K562 (cell line): Measurements from ENCODE around the gene TADA1. TPM values are rescaled to one million over a fixed set of nuclear protein-coding genes. Genes with fewer than 3 reads are reported as not detected.

Experiments
- BCOR ChIP-seq: fragments of 450-650 bp; IDR thresholded peaks from 2 replicates; pipeline ENCODE4 v1.6.1; 2016
- CBX3 ChIP-seq, 2 experiments: IDR thresholded peaks; 1 replicate in 1 of 2; 2 replicates in 1 of 2; pipeline ENCODE4 v1.6.1; 2012; ENCODE audit warnings: inconsistent platforms in 2 of 2, low read length in 2 of 2, borderline replicate concordance in 1 of 2, control low read depth in 1 of 2
- CEBPB ChIP-seq: fragments of 450-650 bp; IDR thresholded peaks from 2 replicates; pipeline ENCODE4 v1.6.1; 2016; ENCODE audit warnings: missing genetic modification characterization, missing compliant biosample characterization
- FOXK1 ChIP-seq: sonication (generic); formaldehyde crosslinking; IDR thresholded peaks from 2 replicates; pipeline ENCODE4 v1.8.0; 2022; ENCODE audit warnings: missing genetic modification reagents, mild to moderate bottlenecking, borderline replicate concordance
- HDAC2 ChIP-seq: fragments of 450-650 bp; IDR thresholded peaks from 2 replicates; pipeline ENCODE4 v1.6.1; 2016; ENCODE audit warnings: mild to moderate bottlenecking
- HMGN3 ChIP-seq: IDR thresholded peaks from 2 replicates; pipeline ENCODE4 v1.6.1; 2011; ENCODE audit warnings: borderline replicate concordance, low read depth, mild to moderate bottlenecking, mixed read lengths, low read length; ENCODE audit not compliant: insufficient read length; ENCODE audit errors: extremely low read depth
- IFI16 ChIP-seq: fragments of 250-450 bp; sonication (Bioruptor Pico); IDR thresholded peaks from 2 replicates; pipeline ENCODE4 v2.1.2; 2022; ENCODE audit warnings: mild to moderate bottlenecking, inconsistent platforms
- KDM4B ChIP-seq, 2 experiments: fragments of 450-650 bp in 1 of 2; sonication (generic) in 1 of 2; IDR thresholded peaks; 2 replicates each; pipeline ENCODE4 v1.6.1; 2016 to 2017; ENCODE audit warnings: borderline replicate concordance in 2 of 2, antibody characterized with exemption in 1 of 2, low read depth in 1 of 2, mild to moderate bottlenecking in 1 of 2
- LCOR ChIP-seq: sonication (generic); formaldehyde crosslinking; IDR thresholded peaks from 2 replicates; pipeline ENCODE4 v1.8.0; 2022; ENCODE audit warnings: mild to moderate bottlenecking, missing genetic modification reagents
- NEUROD1 ChIP-seq: fragments of 150-350 bp; IDR thresholded peaks from 2 replicates; pipeline ENCODE4 v1.6.1; 2014; ENCODE audit warnings: borderline replicate concordance, low read length, low read depth; ENCODE audit not compliant: partially characterized antibody
- SRF ChIP-seq, 2 experiments: fragments of 250-450, 450-650 bp in 1 of 2; sonication (Bioruptor Pico) in 1 of 2; sonication (generic) in 1 of 2; formaldehyde crosslinking; IDR thresholded peaks; 2 replicates each; pipeline versions ENCODE4 v1.5.0 to v1.5.1; 2020 to 2022; ENCODE audit warnings: mild to moderate bottlenecking in 1 of 2, missing genetic modification reagents in 1 of 2
- SRSF1 ChIP-seq: fragments of 200-400 bp; formaldehyde crosslinking; IDR thresholded peaks from 2 replicates; pipeline ENCODE4 v1.6.1; 2017; ENCODE audit warnings: mild to moderate bottlenecking, low read depth, low read length, moderate library complexity
- STAT5B ChIP-seq: fragments of 250-450 bp; sonication (Bioruptor Pico); IDR thresholded peaks from 2 replicates; pipeline ENCODE4 v1.8.0; 2021; ENCODE audit warnings: mild to moderate bottlenecking, inconsistent platforms
- THRAP3 ChIP-seq: fragments of 450-650 bp; IDR thresholded peaks from 2 replicates; pipeline ENCODE4 v1.6.1; 2016; ENCODE audit warnings: mild to moderate bottlenecking, inconsistent platforms, borderline replicate concordance
- YY1 ChIP-seq, 3 experiments: IDR thresholded peaks; 2 replicates each; pipeline ENCODE4 v1.6.1; 2011; ENCODE audit warnings: low read length in 2 of 3, mild to moderate bottlenecking in 2 of 3, moderate library complexity in 2 of 3, borderline replicate concordance in 1 of 3, control low read depth in 1 of 3, low read depth in 1 of 3; ENCODE audit not compliant: insufficient read depth in 3 of 3, insufficient replicate concordance in 2 of 3, control insufficient read depth in 1 of 3, insufficient read length in 1 of 3; ENCODE audit errors: extremely low read depth in 1 of 3
- ZFX ChIP-seq: sonication (generic); formaldehyde crosslinking; IDR thresholded peaks from 2 replicates; pipeline ENCODE4 v1.8.0; 2022; ENCODE audit warnings: mild to moderate bottlenecking, missing genetic modification reagents, moderate library complexity
- ZNF165 ChIP-seq: fragments of 250-450 bp; sonication (Bioruptor Pico); IDR thresholded peaks from 2 replicates; pipeline ENCODE4 v1.4.0; 2020; ENCODE audit warnings: borderline replicate concordance
- ZNF431 ChIP-seq: sonication (generic); formaldehyde crosslinking; IDR thresholded peaks from 2 replicates; pipeline ENCODE4 v1.8.0; 2022; ENCODE audit warnings: mild to moderate bottlenecking, missing genetic modification reagents
- ZNF79 ChIP-seq: fragments of 250-450 bp; sonication (Bioruptor Pico); IDR thresholded peaks from 2 replicates; pipeline ENCODE4 v1.4.0; 2020; ENCODE audit warnings: low read depth, mild to moderate bottlenecking, moderate library complexity
- polyA plus RNA-seq, 8 experiments: library from polyadenylated mRNA; depleted of rRNA in 4 of 8; stranded (reverse) in 5 of 8; unstranded in 3 of 8; fragments of >200 nt; fragmentation: Nextera tagmentation in 2 of 8; fragmentation: Illumina TruSeq in 1 of 8; extraction: Ambion mirVana in 2 of 8; extraction: Trizol in 1 of 8; gene quantifications; 2 replicates each; pipeline versions ENCODE4 v1.2.1 to v1.2.3, GENCODE V29; 2011 to 2014; ENCODE audit warnings: inconsistent platforms in 1 of 8, missing spikeins in 1 of 8
- total RNA-seq, 7 experiments: library from RNA; depleted of rRNA in 6 of 7; stranded (reverse); fragments of >200 nt in 6 of 7; fragmentation: Illumina TruSeq in 2 of 7; extraction: Trizol in 2 of 7; gene quantifications; 2 replicates each; pipeline versions ENCODE4 v1.2.1 to v1.2.3, GENCODE V29; 2011 to 2021; ENCODE audit warnings: low replicate concordance in 1 of 7
- TF ChIP-seq, protein P1 (sequence below): fragments of 250-450 bp; sonication (Bioruptor Pico); IDR thresholded peaks from 2 replicates; pipeline ENCODE4 v1.8.0; 2021; ENCODE audit warnings: moderate library complexity, mild to moderate bottlenecking, inconsistent platforms
- TF ChIP-seq, protein P2 (sequence below), 2 experiments: fragments of 450-650 bp in 1 of 2; sonication (generic) in 1 of 2; formaldehyde crosslinking in 1 of 2; IDR thresholded peaks in 1 of 2; conservative IDR thresholded peaks in 1 of 2; 2 replicates each; pipeline versions ENCODE4 v1.6.1 to v1.8.1; 2016 to 2023; ENCODE audit warnings: mild to moderate bottlenecking in 2 of 2, moderate library complexity in 2 of 2, inconsistent platforms in 1 of 2, missing genetic modification reagents in 1 of 2
- TF ChIP-seq, protein P3 (sequence below): fragments of 450-650 bp; IDR thresholded peaks from 2 replicates; pipeline ENCODE4 v1.6.1; 2016; ENCODE audit warnings: antibody characterized with exemption
- TF ChIP-seq, protein P4 (sequence below): fragments of 250-450 bp; sonication (Bioruptor Pico); IDR thresholded peaks from 2 replicates; pipeline ENCODE4 v1.6.1; 2021; ENCODE audit warnings: mild to moderate bottlenecking

The TADA1 gene
- total and polyA plus RNA-seq, 9 of the 15 experiments (the other 6 are each of a cell fraction or from before 2014, with no cell fraction given), result 15.9 to 76.5 (median 28.7) TPM

DNA sequence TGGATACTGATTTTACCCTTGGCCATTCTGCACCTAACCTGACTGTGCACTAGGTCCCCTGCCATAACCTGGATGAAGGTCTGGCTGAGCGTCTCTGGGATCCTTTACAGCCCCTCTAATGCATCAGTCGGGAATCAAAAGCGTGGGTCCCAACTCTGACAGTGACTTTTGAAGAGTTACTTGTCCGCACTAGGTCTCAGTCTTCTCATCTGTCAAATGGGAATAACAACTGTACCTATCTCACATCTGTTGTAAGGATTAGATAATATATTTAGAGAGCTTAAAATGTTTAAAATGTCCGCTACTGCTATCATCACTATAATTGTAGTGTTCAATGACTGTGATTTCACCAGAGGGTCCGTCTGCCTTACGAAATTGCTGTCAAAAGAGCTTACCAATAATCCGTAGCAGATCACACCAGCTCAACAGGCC, 746 bp downstream of the TADA1 start (continued):
- TF ChIP-seq, protein P1, sequence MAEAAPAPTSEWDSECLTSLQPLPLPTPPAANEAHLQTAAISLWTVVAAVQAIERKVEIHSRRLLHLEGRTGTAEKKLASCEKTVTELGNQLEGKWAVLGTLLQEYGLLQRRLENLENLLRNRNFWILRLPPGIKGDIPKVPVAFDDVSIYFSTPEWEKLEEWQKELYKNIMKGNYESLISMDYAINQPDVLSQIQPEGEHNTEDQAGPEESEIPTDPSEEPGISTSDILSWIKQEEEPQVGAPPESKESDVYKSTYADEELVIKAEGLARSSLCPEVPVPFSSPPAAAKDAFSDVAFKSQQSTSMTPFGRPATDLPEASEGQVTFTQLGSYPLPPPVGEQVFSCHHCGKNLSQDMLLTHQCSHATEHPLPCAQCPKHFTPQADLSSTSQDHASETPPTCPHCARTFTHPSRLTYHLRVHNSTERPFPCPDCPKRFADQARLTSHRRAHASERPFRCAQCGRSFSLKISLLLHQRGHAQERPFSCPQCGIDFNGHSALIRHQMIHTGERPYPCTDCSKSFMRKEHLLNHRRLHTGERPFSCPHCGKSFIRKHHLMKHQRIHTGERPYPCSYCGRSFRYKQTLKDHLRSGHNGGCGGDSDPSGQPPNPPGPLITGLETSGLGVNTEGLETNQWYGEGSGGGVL, result no peak
- TF ChIP-seq ZFX, result no peak
- TF ChIP-seq CEBPB (tag), result peak; percentile 34; the same call in 1 of the 2 replicates
- TF ChIP-seq HDAC2, result peak; percentile 96
- no peak for TF ChIP-seq ZNF79
- no peak for TF ChIP-seq HMGN3
- TF ChIP-seq SRSF1, result no peak
- no peak for TF ChIP-seq ZNF165 (CRISPR knock-in tag)
- no peak for TF ChIP-seq THRAP3
- peak in 1 of 2 experiments; percentile 79; a peak in 1 of 3 replicates for TF ChIP-seq CBX3 (IDR thresholded peaks at IDR 0.05; ENCODE audit: borderline replicate concordance in 1 of 2, low read length in 2 of 2)
- TF ChIP-seq KDM4B (IDR thresholded peaks at IDR 0.05; ENCODE audit: borderline replicate concordance in 2 of 2, low read depth in 1 of 2), result no peak
- TF ChIP-seq SRF (CRISPR knock-in tag; IDR thresholded peaks at IDR 0.05), result no peak
- TF ChIP-seq, protein P2, sequence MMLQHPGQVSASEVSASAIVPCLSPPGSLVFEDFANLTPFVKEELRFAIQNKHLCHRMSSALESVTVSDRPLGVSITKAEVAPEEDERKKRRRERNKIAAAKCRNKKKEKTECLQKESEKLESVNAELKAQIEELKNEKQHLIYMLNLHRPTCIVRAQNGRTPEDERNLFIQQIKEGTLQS (IDR thresholded peaks at IDR 0.05), result no peak
- TF ChIP-seq, protein P2 (CRISPR knock-in tag; conservative IDR thresholded peaks at IDR 0.05), result no peak
- TF ChIP-seq, protein P3, sequence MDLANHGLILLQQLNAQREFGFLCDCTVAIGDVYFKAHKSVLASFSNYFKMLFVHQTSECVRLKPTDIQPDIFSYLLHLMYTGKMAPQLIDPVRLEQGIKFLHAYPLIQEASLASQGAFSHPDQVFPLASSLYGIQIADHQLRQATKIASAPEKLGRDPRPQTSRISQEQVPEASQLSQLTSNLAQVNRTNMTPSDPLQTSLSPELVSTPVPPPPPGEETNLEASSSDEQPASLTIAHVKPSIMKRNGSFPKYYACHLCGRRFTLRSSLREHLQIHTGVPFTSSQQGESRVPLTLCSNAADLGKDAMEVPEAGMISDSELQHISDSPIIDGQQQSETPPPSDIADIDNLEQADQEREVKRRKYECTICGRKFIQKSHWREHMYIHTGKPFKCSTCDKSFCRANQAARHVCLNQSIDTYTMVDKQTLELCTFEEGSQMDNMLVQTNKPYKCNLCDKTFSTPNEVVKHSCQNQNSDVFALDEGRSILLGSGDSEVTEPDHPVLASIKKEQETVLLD, result no peak
- 0 out of 2 replicates have a peak, but pooled peaks have one; percentile 24 for TF ChIP-seq LCOR
- TF ChIP-seq IFI16 (CRISPR knock-in tag), result no peak
- TF ChIP-seq, protein P4, sequence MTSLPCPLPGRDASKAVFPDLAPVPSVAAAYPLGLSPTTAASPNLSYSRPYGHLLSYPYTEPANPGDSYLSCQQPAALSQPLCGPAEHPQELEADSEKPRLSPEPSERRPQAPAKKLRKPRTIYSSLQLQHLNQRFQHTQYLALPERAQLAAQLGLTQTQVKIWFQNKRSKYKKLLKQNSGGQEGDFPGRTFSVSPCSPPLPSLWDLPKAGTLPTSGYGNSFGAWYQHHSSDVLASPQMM (CRISPR knock-in tag), result no peak
- peak; percentile 99 for TF ChIP-seq BCOR
- TF ChIP-seq YY1 (IDR thresholded peaks at IDR 0.05; ENCODE audit: borderline replicate concordance in 1 of 3, control insufficient read depth in 1 of 3, extremely low read depth in 1 of 3, insufficient read depth in 3 of 3, insufficient read length in 1 of 3, insufficient replicate concordance in 2 of 3, low read depth in 1 of 3, low read length in 2 of 3), result no peak
- no peak for TF ChIP-seq ZNF431
- no peak for TF ChIP-seq STAT5B (CRISPR knock-in tag)
- no peak for TF ChIP-seq NEUROD1
- no peak for TF ChIP-seq FOXK1 (CRISPR knock-in tag)
